GM12878 (cell line): ENCODE results near the gene HSPB6. TPM values are rescaled to one million over a fixed set of nuclear protein-coding genes. Genes with fewer than 3 reads are reported as not detected.

Source experiments
- ELK1 ChIP-seq: IDR thresholded peaks from 2 replicates; pipeline ENCODE4 v1.6.1; 2012; ENCODE audit warnings: low read depth, low read length, improper control_type of control experiment
- EP300 ChIP-seq, 2 experiments: fragments of 150-350 bp in 1 of 2; IDR thresholded peaks; 2 replicates each; pipeline ENCODE4 v1.6.1; 2011 to 2012; ENCODE audit warnings: low read depth in 2 of 2, low read length in 2 of 2, borderline replicate concordance in 1 of 2, improper control_type of control experiment in 1 of 2, inconsistent platforms in 1 of 2; ENCODE audit not compliant: control insufficient read depth in 1 of 2
- MEF2A ChIP-seq: IDR thresholded peaks from 2 replicates; pipeline ENCODE4 v1.6.1; 2011; ENCODE audit warnings: low read depth, mild to moderate bottlenecking, low read length, moderate library complexity; ENCODE audit not compliant: insufficient read depth
- MEF2B ChIP-seq: fragments of 450-650 bp; IDR thresholded peaks from 2 replicates; pipeline ENCODE4 v1.6.1; 2018; ENCODE audit warnings: mild to moderate bottlenecking, moderate library complexity; ENCODE audit not compliant: partially characterized antibody, poor library complexity, severe bottlenecking
- MYC ChIP-seq: IDR thresholded peaks from 2 replicates; pipeline ENCODE4 v1.6.1; 2011; ENCODE audit warnings: mild to moderate bottlenecking, low read length, moderate library complexity, inconsistent platforms; ENCODE audit not compliant: insufficient read depth, insufficient replicate concordance, insufficient read length, severe bottlenecking
- NFYB ChIP-seq: IDR thresholded peaks from 2 replicates; pipeline ENCODE4 v1.6.1; 2011; ENCODE audit warnings: low read depth, mild to moderate bottlenecking, low read length, improper control_type of control experiment, moderate library complexity; ENCODE audit not compliant: insufficient read depth
- RAD51 ChIP-seq: fragments of 450-650 bp; IDR thresholded peaks from 2 replicates; pipeline ENCODE4 v1.6.1; 2016; ENCODE audit warnings: moderate library complexity, mild to moderate bottlenecking, inconsistent platforms
- SMC3 ChIP-seq: IDR thresholded peaks from 2 replicates; pipeline ENCODE4 v1.6.1; 2011; ENCODE audit warnings: low read length, improper control_type of control experiment, borderline replicate concordance
- ZBTB4 ChIP-seq: fragments of 450-650 bp; formaldehyde crosslinking; IDR thresholded peaks from 2 replicates; pipeline ENCODE4 v1.4.0; 2022; ENCODE audit warnings: mild to moderate bottlenecking, moderate library complexity
- ZBTB40 ChIP-seq: fragments of 450-650 bp; IDR thresholded peaks from 2 replicates; pipeline ENCODE4 v1.6.1; 2016; ENCODE audit warnings: mild to moderate bottlenecking, moderate library complexity, borderline replicate concordance
- ZNF384 ChIP-seq: IDR thresholded peaks from 2 replicates; pipeline ENCODE4 v1.6.1; 2012; ENCODE audit warnings: low read depth, mild to moderate bottlenecking, low read length, improper control_type of control experiment, borderline replicate concordance
- polyA plus RNA-seq, 11 experiments: library from polyadenylated mRNA; depleted of rRNA in 4 of 11; unstranded in 6 of 11; stranded (reverse) in 5 of 11; fragments of >200 nt; fragmentation: Nextera tagmentation in 4 of 11; fragmentation: Illumina TruSeq in 1 of 11; extraction: Ambion mirVana in 4 of 11; extraction: Trizol in 1 of 11; gene quantifications; 1 replicate in 1 of 11; 2 replicates in 10 of 11; pipeline versions ENCODE4 v1.2.1 to v1.2.3, GENCODE V29; 2011 to 2016; ENCODE audit warnings: inconsistent platforms in 2 of 11, missing spikeins in 2 of 11, low read depth in 1 of 11
- total RNA-seq, 4 experiments: library from RNA; depleted of rRNA in 3 of 4; stranded (reverse); fragments of >200 nt in 3 of 4; fragmentation: Illumina TruSeq in 1 of 4; extraction: Trizol in 1 of 4; gene quantifications; 2 replicates each; pipeline versions ENCODE4 v1.2.1 to v1.2.3, GENCODE V29; 2013 to 2021
- TF ChIP-seq, protein P1 (sequence below): fragments of 450-650 bp; IDR thresholded peaks from 2 replicates; pipeline ENCODE4 v1.6.1; 2017; ENCODE audit warnings: antibody characterized with exemption, mild to moderate bottlenecking, moderate library complexity

HSPB6 gene
- total and polyA plus RNA-seq, 10 of the 15 experiments (the other 5 are each of a cell fraction or from before 2014, with no cell fraction given) = 0.09 to 1.6 (median 0.36) TPM; not detected in 4

DNA sequence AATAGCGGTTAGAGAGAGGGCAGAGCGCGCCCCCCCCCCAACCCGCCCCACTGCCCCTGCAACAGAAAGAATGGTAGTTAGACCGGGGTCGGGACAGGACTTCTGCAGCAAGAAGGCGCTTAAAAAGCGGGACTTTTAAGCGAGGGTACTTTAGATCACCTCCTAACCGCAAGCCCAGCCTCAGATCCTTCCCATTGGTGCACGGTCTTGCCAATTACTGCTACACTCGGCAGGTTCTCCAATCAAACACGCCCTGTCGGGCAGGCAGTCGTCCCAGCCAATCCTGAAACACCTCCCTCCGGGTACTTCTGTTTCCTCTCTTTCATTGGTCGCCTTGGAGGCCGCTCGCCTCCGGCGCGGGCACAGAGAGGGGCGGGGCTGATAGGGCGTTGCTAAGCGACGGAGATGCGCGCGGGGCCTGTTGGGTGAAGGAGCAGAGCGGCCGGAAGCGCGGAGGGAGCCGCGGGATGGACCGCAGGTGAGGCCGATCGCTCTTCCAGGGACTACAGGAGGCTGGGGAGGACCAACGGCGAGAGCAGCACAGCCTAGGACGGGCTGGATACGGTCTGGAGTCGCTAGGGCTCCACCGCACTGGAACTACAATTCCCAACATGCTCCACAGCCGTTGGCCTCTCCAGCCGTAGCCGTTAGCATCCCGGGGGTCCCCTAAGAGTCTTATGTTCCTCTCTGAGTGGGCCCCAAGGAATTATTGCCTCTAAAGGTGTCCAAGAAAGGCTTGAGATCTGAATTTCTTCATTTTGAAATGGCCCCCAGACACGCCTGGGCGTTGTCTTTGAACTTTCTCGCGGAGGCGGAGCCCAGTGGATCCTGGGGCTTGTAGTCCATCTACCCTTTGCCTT, 1.1 kb upstream of the HSPB6 start, which contains the start of gene PROSER3 (continued):
- TF ChIP-seq NFYB (peak; percentile 99), MEF2A (no peak), EP300 (IDR thresholded peaks at IDR 0.05; ENCODE audit: borderline replicate concordance in 1 of 2, control insufficient read depth in 1 of 2, low read depth in 2 of 2, low read length in 2 of 2) (peak in 1 of 2 experiments; percentile 31; a peak in 1 of 4 replicates), SMC3 (no peak), ZNF384 (no peak), MEF2B (peak; percentile 63), ELK1 (peak; percentile 72; the same call in 1 of the 2 replicates), ZBTB40 (peak; percentile 83), RAD51 (no peak), MYC (no peak), ZBTB4 (CRISPR knock-in tag) (no peak)
- TF ChIP-seq, protein P1, sequence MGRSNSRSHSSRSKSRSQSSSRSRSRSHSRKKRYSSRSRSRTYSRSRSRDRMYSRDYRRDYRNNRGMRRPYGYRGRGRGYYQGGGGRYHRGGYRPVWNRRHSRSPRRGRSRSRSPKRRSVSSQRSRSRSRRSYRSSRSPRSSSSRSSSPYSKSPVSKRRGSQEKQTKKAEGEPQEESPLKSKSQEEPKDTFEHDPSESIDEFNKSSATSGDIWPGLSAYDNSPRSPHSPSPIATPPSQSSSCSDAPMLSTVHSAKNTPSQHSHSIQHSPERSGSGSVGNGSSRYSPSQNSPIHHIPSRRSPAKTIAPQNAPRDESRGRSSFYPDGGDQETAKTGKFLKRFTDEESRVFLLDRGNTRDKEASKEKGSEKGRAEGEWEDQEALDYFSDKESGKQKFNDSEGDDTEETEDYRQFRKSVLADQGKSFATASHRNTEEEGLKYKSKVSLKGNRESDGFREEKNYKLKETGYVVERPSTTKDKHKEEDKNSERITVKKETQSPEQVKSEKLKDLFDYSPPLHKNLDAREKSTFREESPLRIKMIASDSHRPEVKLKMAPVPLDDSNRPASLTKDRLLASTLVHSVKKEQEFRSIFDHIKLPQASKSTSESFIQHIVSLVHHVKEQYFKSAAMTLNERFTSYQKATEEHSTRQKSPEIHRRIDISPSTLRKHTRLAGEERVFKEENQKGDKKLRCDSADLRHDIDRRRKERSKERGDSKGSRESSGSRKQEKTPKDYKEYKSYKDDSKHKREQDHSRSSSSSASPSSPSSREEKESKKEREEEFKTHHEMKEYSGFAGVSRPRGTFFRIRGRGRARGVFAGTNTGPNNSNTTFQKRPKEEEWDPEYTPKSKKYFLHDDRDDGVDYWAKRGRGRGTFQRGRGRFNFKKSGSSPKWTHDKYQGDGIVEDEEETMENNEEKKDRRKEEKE = no peak
